ENCODE measurements around the gene PSMD9. TPM values are rescaled to one million over a fixed set of nuclear protein-coding genes. Genes with fewer than 3 reads are reported as not detected.

Gene PSMD9
- total and polyA plus RNA-seq, 10 of the 15 experiments (the other 5 are each of a cell fraction or from before 2014, with no cell fraction given) = 14.6 to 152 (median 58.1) TPM

DNA sequence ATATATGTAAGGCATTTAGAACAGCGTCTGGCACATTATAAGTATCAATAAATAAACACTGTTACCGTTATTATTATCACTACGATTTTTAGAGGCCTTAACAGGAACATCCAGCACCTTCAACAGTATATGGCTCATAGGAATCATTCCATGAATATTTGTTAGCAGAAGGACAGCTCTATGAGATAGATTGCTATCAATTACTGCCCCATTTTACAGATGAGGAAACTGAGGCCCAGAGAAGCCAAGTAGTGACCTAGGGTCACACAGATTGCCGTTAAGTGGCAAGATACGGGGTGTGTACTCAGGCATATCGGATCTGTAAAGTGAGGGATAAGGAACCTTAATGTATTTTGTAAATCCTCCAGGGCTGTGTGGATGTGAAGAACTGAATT, 510 bp upstream of the PSMD9 start:
- H3K36me3 ChIP-seq (ENCODE audit: control insufficient read depth in 2 of 2, insufficient read depth in 2 of 2, low read length in 1 of 2) = no peaks in the 10 kb centered on the region; a peak in 1 of 4 replicates
- ATAC-seq (no peak), FAIRE-seq (no peak), DNase-seq (ENCODE audit: low read depth, low spot score) (no peak)
- no peak for TF ChIP-seq MXI1 (IDR thresholded peaks at IDR 0.05; ENCODE audit: low read depth, low read length)
- peak; percentile 21; the same call in 1 of the 2 replicates for TF ChIP-seq ZNF217 (IDR thresholded peaks at IDR 0.05)
- peak; percentile 39 for TF ChIP-seq SMAD1 (IDR thresholded peaks at IDR 0.05; ENCODE audit: low read depth, partially characterized antibody)
- TF ChIP-seq, protein P1, sequence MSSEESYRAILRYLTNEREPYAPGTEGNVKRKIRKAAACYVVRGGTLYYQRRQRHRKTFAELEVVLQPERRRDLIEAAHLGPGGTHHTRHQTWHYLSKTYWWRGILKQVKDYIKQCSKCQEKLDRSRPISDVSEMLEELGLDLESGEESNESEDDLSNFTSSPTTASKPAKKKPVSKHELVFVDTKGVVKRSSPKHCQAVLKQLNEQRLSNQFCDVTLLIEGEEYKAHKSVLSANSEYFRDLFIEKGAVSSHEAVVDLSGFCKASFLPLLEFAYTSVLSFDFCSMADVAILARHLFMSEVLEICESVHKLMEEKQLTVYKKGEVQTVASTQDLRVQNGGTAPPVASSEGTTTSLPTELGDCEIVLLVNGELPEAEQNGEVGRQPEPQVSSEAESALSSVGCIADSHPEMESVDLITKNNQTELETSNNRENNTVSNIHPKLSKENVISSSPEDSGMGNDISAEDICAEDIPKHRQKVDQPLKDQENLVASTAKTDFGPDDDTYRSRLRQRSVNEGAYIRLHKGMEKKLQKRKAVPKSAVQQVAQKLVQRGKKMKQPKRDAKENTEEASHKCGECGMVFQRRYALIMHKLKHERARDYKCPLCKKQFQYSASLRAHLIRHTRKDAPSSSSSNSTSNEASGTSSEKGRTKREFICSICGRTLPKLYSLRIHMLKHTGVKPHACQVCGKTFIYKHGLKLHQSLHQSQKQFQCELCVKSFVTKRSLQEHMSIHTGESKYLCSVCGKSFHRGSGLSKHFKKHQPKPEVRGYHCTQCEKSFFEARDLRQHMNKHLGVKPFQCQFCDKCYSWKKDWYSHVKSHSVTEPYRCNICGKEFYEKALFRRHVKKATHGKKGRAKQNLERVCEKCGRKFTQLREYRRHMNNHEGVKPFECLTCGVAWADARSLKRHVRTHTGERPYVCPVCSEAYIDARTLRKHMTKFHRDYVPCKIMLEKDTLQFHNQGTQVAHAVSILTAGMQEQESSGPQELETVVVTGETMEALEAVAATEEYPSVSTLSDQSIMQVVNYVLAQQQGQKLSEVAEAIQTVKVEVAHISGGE (CRISPR knock-in tag; IDR thresholded peaks at IDR 0.05) = 0 out of 2 replicates have a peak, but pooled peaks have one; percentile 2
- TF ChIP-seq ZNF207 (IDR thresholded peaks at IDR 0.05; ENCODE audit: borderline replicate concordance) = no peak
- TF ChIP-seq POLR2A (IDR thresholded peaks at IDR 0.05; ENCODE audit: low read depth, low read length) = no peak
- peaks cover 19% of the 10 kb centered on the region for H3K79me2 ChIP-seq (ENCODE audit: control insufficient read depth, insufficient read depth, low read length)
- ChIA-PET POLR2A (interaction anchor here (0.6 to 2.0 kb wide), 8 partner anchors 11 to 175 kb away, joined by 3 to 11 read pairs (median 6); partner anchors contain the start of genes SETD1B and TMEM120B), RAD21 (ENCODE audit: unreplicated experiment) (interaction anchor here (0.5 to 5.3 kb wide), 13 partner anchors 31 to 235 kb away, joined by 3 to 54 read pairs (median 3); partner anchors contain the start of genes CFAP251 and RHOF), CTCF (interaction anchor here (0.6 to 4.6 kb wide), 22 partner anchors 9 to 587 kb away, joined by 3 to 90 read pairs (median 3); partner anchors contain the start of genes CFAP251, RHOF and TMEM120B), SMC1A (ENCODE audit: uncharacterized antibody, unreplicated experiment) (interaction anchor here (0.7 to 2.7 kb wide), 9 partner anchors 8 to 338 kb away, joined by 3 to 36 read pairs (median 4); partner anchors contain the start of gene RHOF)
- 0 out of 2 replicates have a peak, but pooled peaks cover 5% of the 10 kb centered on the region for H3K4me1 ChIP-seq (ENCODE audit: control insufficient read depth, insufficient read depth, low read length)
- TSS peak; percentile 98 for BruUV-seq (replicated peaks)
- peak overlapping the region; percentile 87 for H3K4me3 ChIP-seq
- H4K20me1 ChIP-seq (ENCODE audit: control insufficient read depth, insufficient read depth) = no peaks in the 10 kb centered on the region
- WGBS (ENCODE audit: insufficient coverage, insufficient replicate concordance, low lambda C conversion rate, missing lambda C conversion rate) = 42% methylated on average over 6 of the region's 6 CpGs
- peak overlapping the region; percentile 89 for H2AFZ ChIP-seq (ENCODE audit: control insufficient read depth, low read depth, low read length)
- H3K27me3 ChIP-seq (replicated peaks in 1 of 2; ENCODE audit: control insufficient read depth in 2 of 2, insufficient read depth in 2 of 2, low read length in 1 of 2) = no peaks in the 10 kb centered on the region
- H3K27ac ChIP-seq (ENCODE audit: control insufficient read depth, insufficient read depth) = peak overlapping the region; percentile 45; the same call in 1 of the 2 replicates
- H3K9ac ChIP-seq (ENCODE audit: control insufficient read depth, insufficient read depth, low read length) = peak overlapping the region; percentile 58
- H3K9me3 ChIP-seq (replicated peaks; ENCODE audit: control insufficient read depth, insufficient read depth, low read length) = no peaks in the 10 kb centered on the region
- H3K4me2 ChIP-seq (ENCODE audit: control insufficient read depth, insufficient read depth) = peak overlapping the region; percentile 65
- in situ Hi-C loops (cut with MboI) = loop anchor here (5.0 kb wide), 1 partner anchor 91 kb away; no protein-coding TSS in a partner anchor
- intact Hi-C loops (cut with micrococcal nuclease; ENCODE audit: unreplicated experiment) = loop anchor here (1.0 to 5.0 kb wide), 2 partner anchors 94 to 201 kb away; no protein-coding TSS in a partner anchor

Measured in GM12878 (cell line).